ENCODE measurements around the gene GALNT2.

GRCh38 chr1:230052665-230053064 lies 14.4 kb upstream of the GALNT2 start:
- TF ChIP-seq, protein P1, sequence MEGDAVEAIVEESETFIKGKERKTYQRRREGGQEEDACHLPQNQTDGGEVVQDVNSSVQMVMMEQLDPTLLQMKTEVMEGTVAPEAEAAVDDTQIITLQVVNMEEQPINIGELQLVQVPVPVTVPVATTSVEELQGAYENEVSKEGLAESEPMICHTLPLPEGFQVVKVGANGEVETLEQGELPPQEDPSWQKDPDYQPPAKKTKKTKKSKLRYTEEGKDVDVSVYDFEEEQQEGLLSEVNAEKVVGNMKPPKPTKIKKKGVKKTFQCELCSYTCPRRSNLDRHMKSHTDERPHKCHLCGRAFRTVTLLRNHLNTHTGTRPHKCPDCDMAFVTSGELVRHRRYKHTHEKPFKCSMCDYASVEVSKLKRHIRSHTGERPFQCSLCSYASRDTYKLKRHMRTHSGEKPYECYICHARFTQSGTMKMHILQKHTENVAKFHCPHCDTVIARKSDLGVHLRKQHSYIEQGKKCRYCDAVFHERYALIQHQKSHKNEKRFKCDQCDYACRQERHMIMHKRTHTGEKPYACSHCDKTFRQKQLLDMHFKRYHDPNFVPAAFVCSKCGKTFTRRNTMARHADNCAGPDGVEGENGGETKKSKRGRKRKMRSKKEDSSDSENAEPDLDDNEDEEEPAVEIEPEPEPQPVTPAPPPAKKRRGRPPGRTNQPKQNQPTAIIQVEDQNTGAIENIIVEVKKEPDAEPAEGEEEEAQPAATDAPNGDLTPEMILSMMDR (IDR thresholded peaks at IDR 0.05): no peak
- no peak for TF ChIP-seq POLR2A (IDR thresholded peaks at IDR 0.05)
- no peak for TF ChIP-seq EP300 (IDR thresholded peaks at IDR 0.05)

Data from tibial nerve (tissue), 4 donors.